Activated B cell treated with CpG ODN at 0.5 μM for 24 hours (primary cell): ENCODE results near the gene KMT2C. TPM values are rescaled to one million over a fixed set of nuclear protein-coding genes. Genes with fewer than 3 reads are reported as not detected.

Experiments used
- ATAC-seq: fragments of 200-7000 bp; cut with Tn5 transposase; one replicate; pipeline ENCODE4 v1.10.0; 2021; ENCODE audit warnings: low read depth, mild to moderate bottlenecking, moderate library complexity
- CTCF ChIA-PET: fragments of 350-600 bp; sonication (Branson Sonifier 250); formaldehyde crosslinking; loops from one replicate; lab custom pipeline; 2021; ENCODE audit warnings: antibody characterized with exemption; lab: Charles Lee
- POLR2A ChIA-PET: fragments of 350-600 bp; sonication (Branson Sonifier 250); formaldehyde crosslinking; loops from one replicate; lab custom pipeline; 2021; ENCODE audit warnings: antibody characterized with exemption; lab: Charles Lee
- DNase-seq: peaks from one replicate; pipeline ENCODE4 v3.0.0; 2022
- H3K27ac Mint-ChIP-seq: one replicate; pipeline ENCODE4 v1.8.0; 2020; ENCODE audit warnings: mixed read lengths
- H3K27me3 Mint-ChIP-seq: one replicate; pipeline ENCODE4 v1.8.0; 2021; ENCODE audit warnings: mixed read lengths
- H3K36me3 Mint-ChIP-seq: one replicate; pipeline ENCODE4 v1.8.0; 2021; ENCODE audit warnings: low read depth, mixed read lengths
- H3K4me1 Mint-ChIP-seq: one replicate; pipeline ENCODE4 v1.8.0; 2021; ENCODE audit warnings: mixed read lengths
- H3K4me3 Mint-ChIP-seq: one replicate; pipeline ENCODE4 v1.8.0; 2020; ENCODE audit warnings: mild to moderate bottlenecking, mixed read lengths
- H3K9me3 Mint-ChIP-seq: one replicate; pipeline ENCODE4 v1.8.0; 2020; ENCODE audit warnings: mixed read lengths
- intact Hi-C: fragments of 100-400 bp; cut with micrococcal nuclease; formaldehyde crosslinking; loops from one replicate; pipeline ENCODE4 v1.15.1; 2024
- total RNA-seq: library from RNA; stranded (reverse); gene quantifications from 2 replicates; pipeline ENCODE4 v1.2.3, GENCODE V29; 2022
- TF ChIP-seq, protein P1 (sequence below): fragments of 200-600 bp; IDR thresholded peaks from one replicate; pipeline ENCODE4 v1.8.0; 2022; ENCODE audit warnings: antibody characterized with exemption, mild to moderate bottlenecking

KMT2C gene
- total RNA-seq, 1 donor from 2014 or later, result 112 TPM

- Mint-ChIP-seq H3K27ac (no peak overlapping the region), H3K36me3 (peaks cover 67% of the 10 kb centered on the region), H3K4me3 (no peak overlapping the region), H3K9me3 (no peaks in the 10 kb centered on the region), H3K27me3 (no peaks in the 10 kb centered on the region), H3K4me1 (no peaks in the 10 kb centered on the region)
- POLR2A ChIA-PET, result no interaction called here
- DNase-seq (no peak), ATAC-seq (no peak)
- CTCF ChIA-PET, result no interaction called here
- TF ChIP-seq, protein P1, sequence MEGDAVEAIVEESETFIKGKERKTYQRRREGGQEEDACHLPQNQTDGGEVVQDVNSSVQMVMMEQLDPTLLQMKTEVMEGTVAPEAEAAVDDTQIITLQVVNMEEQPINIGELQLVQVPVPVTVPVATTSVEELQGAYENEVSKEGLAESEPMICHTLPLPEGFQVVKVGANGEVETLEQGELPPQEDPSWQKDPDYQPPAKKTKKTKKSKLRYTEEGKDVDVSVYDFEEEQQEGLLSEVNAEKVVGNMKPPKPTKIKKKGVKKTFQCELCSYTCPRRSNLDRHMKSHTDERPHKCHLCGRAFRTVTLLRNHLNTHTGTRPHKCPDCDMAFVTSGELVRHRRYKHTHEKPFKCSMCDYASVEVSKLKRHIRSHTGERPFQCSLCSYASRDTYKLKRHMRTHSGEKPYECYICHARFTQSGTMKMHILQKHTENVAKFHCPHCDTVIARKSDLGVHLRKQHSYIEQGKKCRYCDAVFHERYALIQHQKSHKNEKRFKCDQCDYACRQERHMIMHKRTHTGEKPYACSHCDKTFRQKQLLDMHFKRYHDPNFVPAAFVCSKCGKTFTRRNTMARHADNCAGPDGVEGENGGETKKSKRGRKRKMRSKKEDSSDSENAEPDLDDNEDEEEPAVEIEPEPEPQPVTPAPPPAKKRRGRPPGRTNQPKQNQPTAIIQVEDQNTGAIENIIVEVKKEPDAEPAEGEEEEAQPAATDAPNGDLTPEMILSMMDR, result no peak
- intact Hi-C loops, result no loop called here
Observed at GRCh38 chr7:152106990-152107389, 328.8 kb downstream of the KMT2C start.

DNA sequence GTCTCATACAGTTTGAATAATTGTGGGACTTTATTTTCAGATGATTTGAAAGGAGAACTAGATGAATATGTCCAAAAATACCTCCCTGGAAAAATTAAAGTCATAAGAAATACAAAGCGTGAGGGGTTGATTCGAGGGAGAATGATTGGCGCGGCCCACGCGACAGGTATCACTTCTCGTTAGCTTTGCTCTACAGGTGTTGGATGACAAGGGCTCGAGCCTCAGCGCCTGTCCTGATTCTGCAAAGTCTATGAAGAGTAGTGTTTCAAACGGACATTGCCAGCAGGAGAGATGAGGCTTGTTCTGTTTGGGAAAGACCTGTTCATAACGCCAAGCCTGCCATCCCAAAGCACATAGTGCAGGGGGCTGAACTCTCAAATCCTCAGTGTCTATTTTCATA is 330.6 kb downstream of the KMT2C start:
- H3K4me3 Mint-ChIP-seq, result no peak overlapping the region
- H3K4me1 Mint-ChIP-seq, result no peaks in the 10 kb centered on the region
- ChIA-PET POLR2A (no interaction called here), CTCF (no interaction called here)
- intact Hi-C loops, result no loop called here
- no peaks in the 10 kb centered on the region for H3K9me3 Mint-ChIP-seq
- no peak overlapping the region for H3K27ac Mint-ChIP-seq
- no peak for DNase-seq
- ATAC-seq, result no peak
- no peaks in the 10 kb centered on the region for H3K27me3 Mint-ChIP-seq
- H3K36me3 Mint-ChIP-seq, result peaks cover 66% of the 10 kb centered on the region
- TF ChIP-seq, protein P1, result no peak

DNA sequence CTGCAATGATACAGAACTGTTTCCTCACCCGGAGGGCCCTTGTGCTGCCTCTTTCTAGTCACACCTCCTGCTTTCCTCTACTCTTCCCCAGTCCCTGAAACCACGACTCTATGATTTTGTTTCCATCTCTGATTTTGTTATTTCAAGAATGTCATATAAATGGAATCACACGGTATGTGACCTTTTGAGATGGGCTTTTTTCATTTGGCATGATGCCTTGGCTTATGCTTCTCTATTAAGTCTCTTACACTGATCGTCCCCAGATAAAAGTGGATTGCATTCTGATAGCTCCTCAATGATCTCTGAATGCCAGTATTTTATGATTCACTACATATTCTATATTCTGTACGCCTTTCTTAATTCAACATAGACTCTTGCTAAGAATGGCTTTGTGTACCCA is 332.1 kb downstream of the KMT2C start:
- intact Hi-C loops, result no loop called here
- ATAC-seq (no peak), DNase-seq (no peak)
- Mint-ChIP-seq H3K27me3 (no peaks in the 10 kb centered on the region), H3K27ac (no peak overlapping the region), H3K9me3 (no peaks in the 10 kb centered on the region), H3K36me3 (peaks cover 54% of the 10 kb centered on the region), H3K4me1 (no peaks in the 10 kb centered on the region), H3K4me3 (no peak overlapping the region)
- TF ChIP-seq, protein P1, result no peak
- POLR2A ChIA-PET, result no interaction called here
- CTCF ChIA-PET, result no interaction called here

- Mint-ChIP-seq H3K4me3 (no peak overlapping the region), H3K4me1 (no peaks in the 10 kb centered on the region), H3K27me3 (no peaks in the 10 kb centered on the region), H3K9me3 (no peaks in the 10 kb centered on the region), H3K36me3 (peaks cover 50% of the 10 kb centered on the region), H3K27ac (no peak overlapping the region)
- POLR2A ChIA-PET, result no interaction called here
- no peak for ATAC-seq
- TF ChIP-seq, protein P1, result no peak
- no peak for DNase-seq
- CTCF ChIA-PET, result no interaction called here
- intact Hi-C loops, result no loop called here
Observed at GRCh38 chr7:152103066-152103465, 332.7 kb downstream of the KMT2C start.

- no peaks in the 10 kb centered on the region for H3K9me3 Mint-ChIP-seq
- TF ChIP-seq, protein P1, result no peak
- peaks cover 14% of the 10 kb centered on the region for H3K36me3 Mint-ChIP-seq
- H3K4me1 Mint-ChIP-seq, result no peaks in the 10 kb centered on the region
- no peak overlapping the region for H3K27ac Mint-ChIP-seq
- no peak for ATAC-seq
- intact Hi-C loops, result no loop called here
- no peak for DNase-seq
- CTCF ChIA-PET, result no interaction called here
- no peaks in the 10 kb centered on the region for H3K27me3 Mint-ChIP-seq
- POLR2A ChIA-PET, result no interaction called here
- no peak overlapping the region for H3K4me3 Mint-ChIP-seq
Observed at GRCh38 chr7:152097330-152097729, 338.5 kb downstream of the KMT2C start.
